IPS-18c (cell line): ENCODE measurements around the gene SYTL3.

Source experiments
- H3K4me3 ChIP-seq: 2 replicates; pipeline ENCODE4 v1.7.0; 2013; ENCODE audit warnings: low read depth, mild to moderate bottlenecking, low read length, moderate library complexity; ENCODE audit not compliant: insufficient read depth
- H3K9me3 ChIP-seq: one replicate; pipeline ENCODE4 v1.6.1; 2013; ENCODE audit warnings: mild to moderate bottlenecking, low read length, moderate library complexity; ENCODE audit not compliant: control insufficient read depth, insufficient read depth

The SYTL3 gene

DNA sequence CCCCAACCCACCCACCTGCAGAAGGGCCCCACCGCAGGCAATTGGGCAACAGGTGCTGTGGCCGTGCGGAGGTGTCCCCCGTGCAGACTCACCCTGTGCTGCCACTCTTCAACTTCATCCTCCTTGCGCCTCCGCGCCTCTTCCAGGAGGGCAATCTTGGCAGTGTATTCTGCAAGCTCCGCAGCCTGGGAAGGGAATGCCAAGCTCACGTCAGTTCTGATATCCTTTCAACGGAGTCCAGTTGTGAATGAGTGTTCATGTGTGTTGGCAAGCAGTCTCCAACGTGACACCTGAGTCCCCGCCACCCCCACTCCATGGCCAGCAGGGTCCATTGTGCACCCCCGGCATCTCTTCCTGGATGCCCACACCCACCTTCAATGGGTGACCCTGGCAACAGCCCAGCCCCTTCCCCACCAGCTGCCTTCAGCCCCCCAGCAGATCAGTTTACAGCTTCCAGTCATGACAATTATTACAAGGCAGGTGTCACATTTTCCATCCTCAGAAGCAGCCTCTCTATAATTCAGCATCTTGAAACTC, 119.4 kb downstream of the SYTL3 start:
- H3K9me3 ChIP-seq, result no peaks in the 10 kb centered on the region
- no peak overlapping the region for H3K4me3 ChIP-seq

GRCh38 chr6:158769771-158770432, 120.0 kb downstream of the SYTL3 start:
- no peak overlapping the region for H3K4me3 ChIP-seq
- H3K9me3 ChIP-seq, result no peaks in the 10 kb centered on the region

DNA sequence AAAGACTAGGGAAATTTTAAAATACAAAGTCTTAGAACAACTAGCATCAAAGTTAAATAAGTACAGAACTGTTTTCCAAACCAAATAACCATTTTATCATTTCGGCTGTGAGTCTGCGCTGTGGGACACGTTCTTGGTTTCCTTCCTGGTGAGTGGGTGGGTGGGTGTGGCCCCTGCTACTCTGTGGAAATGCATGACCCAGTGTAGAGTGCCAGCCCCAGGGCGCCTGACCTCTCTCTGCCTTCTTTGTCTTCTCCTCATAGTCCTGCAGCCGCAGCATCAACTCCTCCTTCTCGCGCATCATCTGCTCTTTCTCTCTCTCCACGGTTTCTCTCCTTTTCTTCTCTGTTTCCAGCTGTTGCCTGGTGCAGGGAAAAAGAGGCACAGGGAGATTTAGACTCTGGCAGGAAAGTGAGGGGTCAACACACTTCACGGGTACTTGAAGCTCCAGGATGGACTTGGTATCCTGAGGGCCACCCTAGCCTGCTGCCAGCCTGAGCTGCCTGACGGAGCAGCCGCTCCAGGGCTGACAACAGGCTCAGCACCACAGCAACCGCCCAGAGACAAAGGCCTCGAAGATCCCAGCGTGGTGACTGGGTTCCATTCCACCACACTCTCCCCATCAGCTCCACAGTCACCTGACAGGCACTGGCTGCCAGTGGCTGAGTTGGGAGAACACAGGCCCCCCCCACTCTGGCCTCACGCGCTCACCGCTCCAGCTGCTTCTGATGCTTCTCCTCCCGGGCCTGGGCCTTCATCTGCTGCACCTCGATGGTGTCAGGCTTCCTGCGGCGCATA, 120.9 kb downstream of the SYTL3 start:
- no peaks in the 10 kb centered on the region for H3K9me3 ChIP-seq
- H3K4me3 ChIP-seq, result no peak overlapping the region

DNA sequence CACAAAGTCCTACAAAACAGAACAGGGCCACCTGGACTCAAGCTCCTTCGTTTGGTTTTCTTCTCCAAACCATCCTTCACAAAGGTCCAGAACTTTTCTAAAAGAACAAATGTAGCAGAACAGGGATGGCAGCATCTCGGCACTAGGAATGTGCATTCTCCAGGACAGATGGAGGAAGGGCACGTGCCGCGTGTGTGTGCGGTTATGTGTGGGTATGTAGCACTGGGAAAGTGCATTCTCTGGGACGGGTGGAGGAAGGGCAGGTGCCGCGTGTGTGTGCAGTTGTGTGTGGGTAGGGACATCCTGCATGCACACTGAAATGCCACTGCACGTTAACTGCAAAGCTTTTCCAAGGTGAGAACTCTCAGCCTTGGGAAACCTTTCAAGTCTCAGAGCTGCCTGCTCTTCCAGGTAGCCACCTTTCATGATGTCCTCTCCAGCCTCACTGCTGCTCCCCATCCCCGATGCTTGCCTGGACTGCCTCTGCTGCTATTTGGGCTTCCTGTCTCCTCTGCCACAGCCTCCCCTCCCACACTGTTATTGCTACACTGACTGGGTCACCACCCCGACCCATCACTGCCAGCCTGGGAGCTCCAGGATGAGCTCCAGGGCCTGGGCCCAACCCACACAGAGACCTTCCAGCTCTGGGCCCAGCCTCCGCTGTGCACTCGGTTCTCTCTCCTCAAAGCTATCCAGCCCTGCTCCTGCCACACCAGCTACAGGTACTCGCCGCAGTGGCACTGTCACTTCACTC, 121.7 kb downstream of the SYTL3 start:
- Histone ChIP-seq H3K9me3 (no peaks in the 10 kb centered on the region), H3K4me3 (no peak overlapping the region)

DNA sequence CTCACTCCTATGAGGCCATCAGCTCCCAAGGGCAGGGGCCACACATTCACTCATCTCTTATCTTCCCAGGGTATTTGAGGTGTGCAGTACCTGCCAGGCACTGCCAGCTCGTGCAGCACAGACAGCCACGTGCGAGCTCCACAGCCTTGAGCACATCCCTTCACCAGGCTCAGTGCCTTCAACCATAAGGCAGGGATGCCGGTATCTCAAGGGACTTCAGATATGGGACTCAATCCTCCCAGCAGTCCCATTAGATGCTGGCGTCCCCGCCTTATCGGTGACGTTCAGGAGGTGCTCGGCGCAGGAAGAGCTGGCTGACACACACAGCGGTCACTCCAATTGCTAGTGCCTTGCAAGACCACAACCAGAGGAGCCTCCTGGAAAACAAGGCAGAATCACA, 122.3 kb downstream of the SYTL3 start:
- Histone ChIP-seq H3K9me3 (no peaks in the 10 kb centered on the region), H3K4me3 (no peak overlapping the region)

DNA sequence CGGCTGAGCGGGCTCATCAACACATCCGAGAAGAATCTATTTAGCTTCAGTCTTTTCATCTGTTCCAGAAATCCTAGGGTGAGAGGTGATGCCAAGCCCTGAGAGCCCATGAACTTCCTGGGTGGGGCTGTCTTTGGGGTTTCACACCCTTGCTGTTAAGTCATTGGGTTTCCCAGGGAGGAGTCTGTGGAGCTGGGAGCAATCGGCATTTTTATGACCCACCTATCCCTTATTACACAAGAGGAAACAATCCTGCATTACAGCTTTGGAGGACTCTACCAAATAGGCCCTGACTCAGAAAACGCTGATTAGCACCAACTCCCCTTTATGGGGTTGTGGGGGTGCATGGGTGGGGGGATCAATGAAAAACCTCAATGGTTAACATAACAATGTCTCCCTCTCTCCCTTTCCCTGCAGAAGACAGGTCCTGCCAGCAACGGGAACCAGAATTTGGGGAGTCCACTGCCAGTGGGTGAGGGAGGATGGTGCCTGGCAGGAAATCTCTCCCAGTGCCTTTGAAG, 123.1 kb downstream of the SYTL3 start:
- Histone ChIP-seq H3K4me3 (no peak overlapping the region; the same call in 1 of the 2 replicates), H3K9me3 (no peaks in the 10 kb centered on the region)

GRCh38 chr6:158773581-158774449, 124.0 kb downstream of the SYTL3 start:
- Histone ChIP-seq H3K4me3 (no peak overlapping the region), H3K9me3 (no peaks in the 10 kb centered on the region)

- H3K9me3 ChIP-seq, result no peaks in the 10 kb centered on the region
- H3K4me3 ChIP-seq, result no peak overlapping the region
Measured at GRCh38 chr6:158774717-158775449, 125.0 kb downstream of the SYTL3 start.

DNA sequence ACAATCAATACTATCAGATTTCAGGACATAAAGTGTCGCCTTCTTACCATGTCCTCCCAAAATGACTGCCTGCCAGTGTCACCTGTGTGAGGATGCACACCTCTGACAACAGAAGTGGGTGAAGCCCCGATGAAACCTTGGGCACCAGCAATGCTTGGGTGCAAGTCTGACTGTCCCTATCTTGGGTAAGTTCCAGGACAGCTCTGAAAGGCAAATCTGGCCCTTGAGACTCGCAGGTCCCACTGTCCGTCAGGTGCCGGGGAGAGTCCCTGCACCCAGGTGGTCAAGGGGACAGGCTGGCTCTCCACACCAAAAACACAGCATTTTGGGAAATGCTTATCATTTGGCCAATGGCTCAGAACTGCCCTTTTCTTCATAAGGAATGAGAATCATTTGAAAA, 126.0 kb downstream of the SYTL3 start:
- H3K9me3 ChIP-seq, result no peaks in the 10 kb centered on the region
- no peak overlapping the region for H3K4me3 ChIP-seq

- H3K4me3 ChIP-seq, result no peak overlapping the region
- no peaks in the 10 kb centered on the region for H3K9me3 ChIP-seq
Measured at GRCh38 chr6:158776737-158777136, 126.9 kb downstream of the SYTL3 start.

DNA sequence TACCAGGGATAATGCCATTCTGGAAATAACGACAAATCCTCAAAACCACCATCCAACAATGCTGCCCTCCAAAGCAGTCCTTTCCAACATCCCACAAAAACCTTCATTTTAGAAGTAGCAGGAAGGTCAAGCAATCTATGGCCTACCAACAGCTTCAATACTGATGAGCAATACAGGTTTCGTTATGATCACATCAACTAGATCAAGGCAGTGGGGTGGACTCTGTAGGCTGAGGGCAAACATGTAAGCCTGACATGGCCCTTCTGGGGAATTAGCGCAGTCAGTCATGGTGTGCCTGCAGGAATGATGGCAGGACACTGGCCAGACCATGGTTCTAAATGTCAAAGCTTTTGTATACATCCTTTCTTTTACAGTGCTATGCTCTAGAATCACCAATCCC, 127.7 kb downstream of the SYTL3 start:
- no peak overlapping the region for H3K4me3 ChIP-seq
- no peaks in the 10 kb centered on the region for H3K9me3 ChIP-seq

GRCh38 chr6:158778005-158778527, 128.2 kb downstream of the SYTL3 start:
- Histone ChIP-seq H3K9me3 (no peaks in the 10 kb centered on the region), H3K4me3 (no peak overlapping the region)

- no peaks in the 10 kb centered on the region for H3K9me3 ChIP-seq
- H3K4me3 ChIP-seq, result no peak overlapping the region
Measured at GRCh38 chr6:158780246-158780884, 130.5 kb downstream of the SYTL3 start.

DNA sequence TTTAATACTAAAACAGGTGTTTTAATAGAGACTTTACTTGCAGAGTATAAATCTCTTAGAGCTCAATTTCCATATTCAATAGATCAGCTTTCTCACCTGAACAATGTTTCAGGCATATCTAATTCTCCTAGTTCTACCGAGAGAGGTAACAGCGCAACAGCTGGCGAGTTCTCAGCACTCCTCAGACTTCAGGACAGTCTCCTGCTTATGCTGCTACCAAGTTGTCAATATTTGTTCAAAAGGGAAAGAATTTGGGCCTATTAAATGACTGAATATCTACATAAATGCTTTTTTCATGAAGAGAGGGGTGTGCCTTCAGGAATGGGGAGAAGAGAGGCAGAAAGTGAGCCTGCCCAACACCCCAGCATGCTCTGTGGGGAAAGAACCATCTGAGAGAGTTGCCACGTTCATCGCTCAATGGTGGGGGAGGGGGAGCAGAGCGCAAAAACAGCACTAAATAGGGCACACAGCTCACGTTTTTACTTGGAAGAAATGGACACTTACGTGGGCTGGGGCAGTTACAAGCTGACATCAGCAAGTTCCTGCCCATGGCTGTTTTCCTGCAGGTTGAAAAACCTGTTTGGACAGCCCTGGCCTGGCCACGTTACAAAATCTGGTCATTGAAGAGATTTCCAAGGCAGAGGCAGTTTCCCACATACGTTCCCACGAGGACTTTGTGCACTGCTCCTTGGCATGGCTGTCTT, 131.3 kb downstream of the SYTL3 start:
- H3K9me3 ChIP-seq, result no peaks in the 10 kb centered on the region
- H3K4me3 ChIP-seq, result no peak overlapping the region
